HG03575 (cell line): Measurements from ENCODE around the gene TMEM127.
A peak's percentile ranks its signal among the peaks of the same experiment; 100 is the strongest.
"Not testable (repeated sequence)": the region's sequence is repeated elsewhere in the genome, so short reads cannot be mapped to it uniquely, and the experiment has no call there.

Experiments used
- ATAC-seq: cut with Tn5 transposase; IDR thresholded peaks from one replicate; pipeline ENCODE4 v1.9.1; 2021; ENCODE audit not compliant: unreplicated experiment, insufficient number of reproducible peaks, low FRiP score; ENCODE audit errors: extremely low read depth

TMEM127 gene

GRCh38 chr2:96265840-96266679 lies at the start of gene TMEM127, which contains the start of gene CIAO1:
Gene TMEM127, minus strand, starts transcription at chr2:96265997. Its CDS starts 616 bp downstream, at chr2:96265381.
Gene CIAO1, plus strand, starts transcription at chr2:96266225. Its CDS starts 126 bp downstream, at chr2:96266351.
- peak; percentile 70 for ATAC-seq

- no peak for ATAC-seq
Measured at GRCh38 chr2:96315005-96315399, 49.2 kb upstream of the TMEM127 start.

GRCh38 chr2:96308248-96308647 lies 42.5 kb upstream of the TMEM127 start:
- ATAC-seq, result no peak

- no peak for ATAC-seq
Measured at GRCh38 chr2:96306370-96306769, 40.6 kb upstream of the TMEM127 start.

- ATAC-seq, result no peak
Measured at GRCh38 chr2:96305979-96306308, 40.1 kb upstream of the TMEM127 start.

- no peak for ATAC-seq
Measured at GRCh38 chr2:96305091-96305978, 39.5 kb upstream of the TMEM127 start, which contains the start of gene SNRNP200. Gene SNRNP200, minus strand, starts transcription at chr2:96305546. Its CDS starts 109 bp downstream, at chr2:96305437.

- ATAC-seq, result no peak
Measured at GRCh38 chr2:96304606-96305005, 38.8 kb upstream of the TMEM127 start.

- ATAC-seq, result no peak
Measured at GRCh38 chr2:96301865-96302264, 36.1 kb upstream of the TMEM127 start.

- ATAC-seq, result no peak
Measured at GRCh38 chr2:96296925-96297324, 31.1 kb upstream of the TMEM127 start.

- not testable (repeated sequence) for ATAC-seq
Measured at GRCh38 chr2:96294271-96294670, 28.5 kb upstream of the TMEM127 start.

- no peak for ATAC-seq
Measured at GRCh38 chr2:96291751-96292150, 26.0 kb upstream of the TMEM127 start.

GRCh38 chr2:96287273-96287856 lies 21.6 kb upstream of the TMEM127 start:
- ATAC-seq, result no peak

- no peak for ATAC-seq
Measured at GRCh38 chr2:96276787-96277499, 11.1 kb upstream of the TMEM127 start.

GRCh38 chr2:96274355-96275056 lies 8.7 kb upstream of the TMEM127 start:
- ATAC-seq, result no peak

- ATAC-seq, result no peak
Measured at GRCh38 chr2:96273763-96274162, 8.0 kb upstream of the TMEM127 start.

GRCh38 chr2:96271995-96272394 lies 6.2 kb upstream of the TMEM127 start:
- no peak for ATAC-seq

GRCh38 chr2:96267159-96267971 lies 1.6 kb upstream of the TMEM127 start:
- ATAC-seq, result no peak
